ENCODE results near the gene SLC2A13. TPM values are rescaled to one million over a fixed set of nuclear protein-coding genes. Genes with fewer than 3 reads are reported as not detected.

Gene SLC2A13
- total and polyA plus RNA-seq, 4 donors: 3.2 to 21.4 (median 7.4) TPM

- TF ChIP-seq CTCF (IDR thresholded peaks at IDR 0.05; ENCODE audit: control extremely low read depth, extremely low read depth): no peak
- no peaks in the 10 kb centered on the region for H3K27me3 ChIP-seq (ENCODE audit: control insufficient read depth in 3 of 3, insufficient read depth in 3 of 3, low read length in 2 of 3)
- H3K4me3 ChIP-seq: no peak overlapping the region
- 97 to 100% methylated on average over 1 of the region's 1 CpG for WGBS, 2 donors
- no peak overlapping the region for H3K9ac ChIP-seq (ENCODE audit: insufficient read depth in 1 of 2, low read length in 2 of 2)
- DNase-seq (no peak), ATAC-seq (ENCODE audit: insufficient read depth, low FRiP score) (no peak)
- no peaks in the 10 kb centered on the region for H3K36me3 ChIP-seq (ENCODE audit: control insufficient read depth in 4 of 4, insufficient read depth in 4 of 4, low read length in 4 of 4)
- no peaks in the 10 kb centered on the region for H3K9me3 ChIP-seq (ENCODE audit: control insufficient read depth in 4 of 4, insufficient read depth in 3 of 4, low read length in 3 of 4)
- H3K4me1 ChIP-seq (ENCODE audit: control insufficient read depth in 5 of 5, insufficient read depth in 5 of 5, low read length in 5 of 5): peaks cover 0 to 2% (median 0%) of the 10 kb centered on the region in 5 donors
- H3K27ac ChIP-seq (ENCODE audit: low read depth in 1 of 2, low read length in 1 of 2): no peak overlapping the region
These were observed 116.4 kb downstream of the SLC2A13 start for GRCh38 chr12:39989501-39989900.

- no peak overlapping the region for H3K4me3 ChIP-seq
- no peaks in the 10 kb centered on the region for H3K27me3 ChIP-seq (ENCODE audit: control insufficient read depth in 3 of 3, insufficient read depth in 3 of 3, low read length in 2 of 3)
- no peak overlapping the region for H3K9ac ChIP-seq (ENCODE audit: insufficient read depth in 1 of 2, low read length in 2 of 2)
- H3K36me3 ChIP-seq (ENCODE audit: control insufficient read depth in 4 of 4, insufficient read depth in 4 of 4, low read length in 4 of 4): no peaks in the 10 kb centered on the region
- no peak for ATAC-seq (ENCODE audit: insufficient read depth, low FRiP score)
- WGBS, 2 donors: 99 to 100% methylated on average over 2 of the region's 2 CpGs
- H3K27ac ChIP-seq (ENCODE audit: low read depth in 1 of 2, low read length in 1 of 2): no peak overlapping the region
- no peak for TF ChIP-seq CTCF (IDR thresholded peaks at IDR 0.05; ENCODE audit: control extremely low read depth, extremely low read depth)
- H3K9me3 ChIP-seq (ENCODE audit: control insufficient read depth in 4 of 4, insufficient read depth in 3 of 4, low read length in 3 of 4): no peaks in the 10 kb centered on the region
- H3K4me1 ChIP-seq (ENCODE audit: control insufficient read depth in 5 of 5, insufficient read depth in 5 of 5, low read length in 5 of 5): peaks cover 0 to 2% (median 0%) of the 10 kb centered on the region in 5 donors
- DNase-seq: no peak
These were observed 117.3 kb downstream of the SLC2A13 start for GRCh38 chr12:39988574-39988973.

GRCh38 chr12:39986674-39987073 is 119.2 kb downstream of the SLC2A13 start:
- no peaks in the 10 kb centered on the region for H3K27me3 ChIP-seq (ENCODE audit: control insufficient read depth in 3 of 3, insufficient read depth in 3 of 3, low read length in 2 of 3)
- DNase-seq: no peak
- no peak for ATAC-seq (ENCODE audit: insufficient read depth, low FRiP score)
- TF ChIP-seq CTCF (IDR thresholded peaks at IDR 0.05; ENCODE audit: control extremely low read depth, extremely low read depth): no peak
- H3K4me1 ChIP-seq (ENCODE audit: control insufficient read depth in 5 of 5, insufficient read depth in 5 of 5, low read length in 5 of 5): peaks cover 0 to 2% (median 0%) of the 10 kb centered on the region in 5 donors
- H3K9me3 ChIP-seq (ENCODE audit: control insufficient read depth in 4 of 4, insufficient read depth in 3 of 4, low read length in 3 of 4): no peaks in the 10 kb centered on the region
- no peak overlapping the region for H3K4me3 ChIP-seq
- no peak overlapping the region for H3K27ac ChIP-seq (ENCODE audit: low read depth in 1 of 2, low read length in 1 of 2)
- no peaks in the 10 kb centered on the region for H3K36me3 ChIP-seq (ENCODE audit: control insufficient read depth in 4 of 4, insufficient read depth in 4 of 4, low read length in 4 of 4)
- H3K9ac ChIP-seq (ENCODE audit: insufficient read depth in 1 of 2, low read length in 2 of 2): no peak overlapping the region
- whole genome bisulfite sequencing, 2 donors: 86 to 92% methylated on average over 2 of the region's 2 CpGs

- ATAC-seq (ENCODE audit: insufficient read depth, low FRiP score) (no peak), DNase-seq (no peak)
- H3K9me3 ChIP-seq (ENCODE audit: control insufficient read depth in 4 of 4, insufficient read depth in 3 of 4, low read length in 3 of 4): no peaks in the 10 kb centered on the region
- no peak overlapping the region for H3K4me3 ChIP-seq
- no peaks in the 10 kb centered on the region for H3K27me3 ChIP-seq (ENCODE audit: control insufficient read depth in 3 of 3, insufficient read depth in 3 of 3, low read length in 2 of 3)
- no peak overlapping the region for H3K9ac ChIP-seq (ENCODE audit: insufficient read depth in 1 of 2, low read length in 2 of 2)
- WGBS, 2 donors: 85 to 87% methylated on average over 5 of the region's 5 CpGs
- no peaks in the 10 kb centered on the region for H3K36me3 ChIP-seq (ENCODE audit: control insufficient read depth in 4 of 4, insufficient read depth in 4 of 4, low read length in 4 of 4)
- H3K4me1 ChIP-seq (ENCODE audit: control insufficient read depth in 5 of 5, insufficient read depth in 5 of 5, low read length in 5 of 5): no peaks in the 10 kb centered on the region
- H3K27ac ChIP-seq (ENCODE audit: low read depth in 1 of 2, low read length in 1 of 2): no peak overlapping the region
- no peak for TF ChIP-seq CTCF (IDR thresholded peaks at IDR 0.05; ENCODE audit: control extremely low read depth, extremely low read depth)
These were observed 121.2 kb downstream of the SLC2A13 start for GRCh38 chr12:39984670-39985069.

Data from lung (tissue), 12 donors.